SK-N-SH treated with all-trans-retinoic acid at 6 μM for 48 hours (cell line): ENCODE results near the gene CLEC16A.

Experiments
- ARNTL ChIP-seq: fragments of 450-650 bp; formaldehyde crosslinking; IDR thresholded peaks from 2 replicates; pipeline ENCODE4 v1.5.0; 2020; ENCODE audit warnings: low read depth, mild to moderate bottlenecking, moderate library complexity, borderline replicate concordance
- CREB5 ChIP-seq: fragments of 250-450 bp; sonication (Bioruptor Pico); IDR thresholded peaks from 2 replicates; pipeline ENCODE4 v1.5.1; 2020; ENCODE audit warnings: low read depth, mild to moderate bottlenecking, moderate library complexity
- GLIS3 ChIP-seq: fragments of 250-450 bp; sonication (Bioruptor Pico); IDR thresholded peaks from 2 replicates; pipeline ENCODE4 v1.5.0; 2020; ENCODE audit warnings: mild to moderate bottlenecking, moderate library complexity
- OSR1 ChIP-seq: fragments of 250-450 bp; sonication (Bioruptor Pico); IDR thresholded peaks from 2 replicates; pipeline ENCODE4 v1.8.0; 2022; ENCODE audit warnings: moderate library complexity, mild to moderate bottlenecking, inconsistent platforms
- RARB ChIP-seq: fragments of 250-450 bp; sonication (Bioruptor Pico); IDR thresholded peaks from 2 replicates; pipeline ENCODE4 v1.8.0; 2021; ENCODE audit warnings: mild to moderate bottlenecking, moderate library complexity
- SNAI2 ChIP-seq: fragments of 250-450 bp; sonication (Bioruptor Pico); IDR thresholded peaks from 2 replicates; pipeline ENCODE4 v1.5.0; 2020; ENCODE audit warnings: mild to moderate bottlenecking, moderate library complexity
- TOX ChIP-seq: fragments of 250-450 bp; sonication (Bioruptor Pico); IDR thresholded peaks from 2 replicates; pipeline ENCODE4 v1.8.0; 2021; ENCODE audit warnings: mild to moderate bottlenecking, moderate library complexity, borderline replicate concordance
- ZFP3 ChIP-seq: fragments of 250-450 bp; sonication (Bioruptor Pico); IDR thresholded peaks from 2 replicates; pipeline ENCODE4 v1.5.0; 2020; ENCODE audit warnings: mild to moderate bottlenecking, moderate library complexity
- TF ChIP-seq, protein P1 (sequence below): fragments of 250-450 bp; sonication (Bioruptor Pico); IDR thresholded peaks from 2 replicates; pipeline ENCODE4 v1.8.0; 2020; ENCODE audit warnings: mild to moderate bottlenecking, moderate library complexity, borderline replicate concordance
- TF ChIP-seq, protein P2 (sequence below): fragments of 250-450 bp; sonication (Bioruptor Pico); IDR thresholded peaks from 2 replicates; pipeline ENCODE4 v1.5.1; 2021; ENCODE audit warnings: mild to moderate bottlenecking, moderate library complexity
- TF ChIP-seq, protein P3 (sequence below): fragments of 250-450 bp; sonication (Bioruptor Pico); IDR thresholded peaks from 2 replicates; pipeline ENCODE4 v1.8.0; 2021; ENCODE audit warnings: low read depth, mild to moderate bottlenecking, moderate library complexity, borderline replicate concordance

DNA sequence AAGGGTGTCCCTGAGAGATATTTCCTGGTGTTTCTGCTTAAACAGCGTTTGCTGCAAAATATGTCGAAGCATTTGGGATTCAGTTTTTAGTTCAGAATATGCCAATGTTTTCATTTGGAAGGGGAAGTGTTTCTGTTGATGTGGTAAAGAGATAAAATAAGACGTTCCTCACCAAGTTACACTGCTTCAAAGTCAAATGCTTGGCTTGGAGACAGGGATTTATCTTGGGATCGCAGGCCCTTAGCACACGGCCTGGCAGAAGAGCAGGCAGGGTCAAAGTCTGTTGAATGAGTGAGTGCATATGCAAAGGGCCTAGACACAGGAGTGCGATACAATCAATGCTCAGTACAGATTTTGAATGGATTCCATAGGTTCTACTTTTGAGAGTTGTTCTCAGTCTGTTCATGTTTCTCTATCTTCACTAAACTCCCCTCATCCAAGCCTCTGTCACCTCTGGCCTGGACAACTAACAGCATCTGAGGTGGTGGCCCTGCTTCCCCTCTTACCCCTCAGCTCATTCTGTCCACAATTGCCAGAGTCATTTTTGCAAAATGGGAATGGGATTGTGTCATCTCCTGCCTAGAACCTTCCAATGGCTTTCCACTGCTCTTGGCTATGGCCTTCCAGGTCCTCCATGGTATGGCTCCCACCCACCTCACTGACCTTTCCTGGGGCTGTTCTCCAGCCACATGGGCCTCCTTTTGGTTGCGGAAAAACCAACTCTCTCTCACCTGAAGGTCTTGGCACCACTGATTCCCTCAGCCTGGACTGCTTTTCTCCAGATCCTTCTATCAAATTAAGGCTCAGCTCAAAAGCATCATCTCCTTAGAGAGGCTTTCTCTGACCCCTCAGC, 5.3 kb upstream of the CLEC16A start:
- TF ChIP-seq CREB5 (CRISPR knock-in tag) (no peak), SNAI2 (CRISPR knock-in tag) (no peak), OSR1 (CRISPR knock-in tag) (no peak), RARB (CRISPR knock-in tag) (no peak), GLIS3 (no peak), ZFP3 (CRISPR knock-in tag) (no peak), ARNTL (CRISPR knock-in tag) (no peak), TOX (CRISPR knock-in tag) (no peak)
- TF ChIP-seq, protein P1, sequence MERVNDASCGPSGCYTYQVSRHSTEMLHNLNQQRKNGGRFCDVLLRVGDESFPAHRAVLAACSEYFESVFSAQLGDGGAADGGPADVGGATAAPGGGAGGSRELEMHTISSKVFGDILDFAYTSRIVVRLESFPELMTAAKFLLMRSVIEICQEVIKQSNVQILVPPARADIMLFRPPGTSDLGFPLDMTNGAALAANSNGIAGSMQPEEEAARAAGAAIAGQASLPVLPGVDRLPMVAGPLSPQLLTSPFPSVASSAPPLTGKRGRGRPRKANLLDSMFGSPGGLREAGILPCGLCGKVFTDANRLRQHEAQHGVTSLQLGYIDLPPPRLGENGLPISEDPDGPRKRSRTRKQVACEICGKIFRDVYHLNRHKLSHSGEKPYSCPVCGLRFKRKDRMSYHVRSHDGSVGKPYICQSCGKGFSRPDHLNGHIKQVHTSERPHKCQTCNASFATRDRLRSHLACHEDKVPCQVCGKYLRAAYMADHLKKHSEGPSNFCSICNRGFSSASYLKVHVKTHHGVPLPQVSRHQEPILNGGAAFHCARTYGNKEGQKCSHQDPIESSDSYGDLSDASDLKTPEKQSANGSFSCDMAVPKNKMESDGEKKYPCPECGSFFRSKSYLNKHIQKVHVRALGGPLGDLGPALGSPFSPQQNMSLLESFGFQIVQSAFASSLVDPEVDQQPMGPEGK (CRISPR knock-in tag), result no peak
- TF ChIP-seq, protein P2, sequence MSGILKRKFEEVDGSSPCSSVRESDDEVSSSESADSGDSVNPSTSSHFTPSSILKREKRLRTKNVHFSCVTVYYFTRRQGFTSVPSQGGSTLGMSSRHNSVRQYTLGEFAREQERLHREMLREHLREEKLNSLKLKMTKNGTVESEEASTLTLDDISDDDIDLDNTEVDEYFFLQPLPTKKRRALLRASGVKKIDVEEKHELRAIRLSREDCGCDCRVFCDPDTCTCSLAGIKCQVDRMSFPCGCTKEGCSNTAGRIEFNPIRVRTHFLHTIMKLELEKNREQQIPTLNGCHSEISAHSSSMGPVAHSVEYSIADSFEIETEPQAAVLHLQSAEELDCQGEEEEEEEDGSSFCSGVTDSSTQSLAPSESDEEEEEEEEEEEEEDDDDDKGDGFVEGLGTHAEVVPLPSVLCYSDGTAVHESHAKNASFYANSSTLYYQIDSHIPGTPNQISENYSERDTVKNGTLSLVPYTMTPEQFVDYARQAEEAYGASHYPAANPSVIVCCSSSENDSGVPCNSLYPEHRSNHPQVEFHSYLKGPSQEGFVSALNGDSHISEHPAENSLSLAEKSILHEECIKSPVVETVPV (CRISPR knock-in tag), result no peak
- TF ChIP-seq, protein P3, sequence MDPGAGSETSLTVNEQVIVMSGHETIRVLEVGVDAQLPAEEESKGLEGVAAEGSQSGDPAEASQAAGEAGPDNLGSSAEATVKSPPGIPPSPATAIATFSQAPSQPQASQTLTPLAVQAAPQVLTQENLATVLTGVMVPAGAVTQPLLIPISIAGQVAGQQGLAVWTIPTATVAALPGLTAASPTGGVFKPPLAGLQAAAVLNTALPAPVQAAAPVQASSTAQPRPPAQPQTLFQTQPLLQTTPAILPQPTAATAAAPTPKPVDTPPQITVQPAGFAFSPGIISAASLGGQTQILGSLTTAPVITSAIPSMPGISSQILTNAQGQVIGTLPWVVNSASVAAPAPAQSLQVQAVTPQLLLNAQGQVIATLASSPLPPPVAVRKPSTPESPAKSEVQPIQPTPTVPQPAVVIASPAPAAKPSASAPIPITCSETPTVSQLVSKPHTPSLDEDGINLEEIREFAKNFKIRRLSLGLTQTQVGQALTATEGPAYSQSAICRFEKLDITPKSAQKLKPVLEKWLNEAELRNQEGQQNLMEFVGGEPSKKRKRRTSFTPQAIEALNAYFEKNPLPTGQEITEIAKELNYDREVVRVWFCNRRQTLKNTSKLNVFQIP (CRISPR knock-in tag), result no peak
